K562 (cell line): ENCODE results near the gene RBBP8.

Experiments
- FOXA1 ChIP-seq: fragments of 450-650 bp; IDR thresholded peaks from 2 replicates; pipeline ENCODE4 v1.6.1; 2016; ENCODE audit warnings: mild to moderate bottlenecking, borderline replicate concordance
- KAT8 ChIP-seq: fragments of 450-650 bp; IDR thresholded peaks from 2 replicates; pipeline ENCODE4 v1.6.1; 2016; ENCODE audit warnings: low read depth, mild to moderate bottlenecking
- MAFG ChIP-seq: fragments of 450-650 bp; conservative IDR thresholded peaks from 2 replicates; pipeline ENCODE4 v1.6.1; 2016; ENCODE audit warnings: missing genetic modification characterization, missing compliant biosample characterization
- NR3C1 ChIP-seq: sonication (generic); formaldehyde crosslinking; IDR thresholded peaks from 2 replicates; pipeline ENCODE4 v1.8.1; 2022; ENCODE audit warnings: missing genetic modification reagents
- TCF7 ChIP-seq: sonication (generic); IDR thresholded peaks from 2 replicates; pipeline ENCODE4 v1.6.1; 2016; ENCODE audit warnings: antibody characterized with exemption, borderline replicate concordance
- TRIM28 ChIP-seq: fragments of 450-650 bp; IDR thresholded peaks from 2 replicates; pipeline ENCODE4 v1.6.1; 2017
- ZNF184 ChIP-seq: sonication (generic); formaldehyde crosslinking; IDR thresholded peaks from 2 replicates; pipeline ENCODE4 v1.5.0; 2020; ENCODE audit warnings: missing genetic modification reagents
- ZNF24 ChIP-seq: fragments of 450-650 bp; IDR thresholded peaks from 2 replicates; pipeline ENCODE4 v1.6.1; 2016
- TF ChIP-seq, protein P1 (sequence below), 3 experiments: IDR thresholded peaks in 2 of 3; conservative IDR thresholded peaks in 1 of 3; 2 replicates each; pipeline ENCODE4 v1.5.1; 2011 to 2012; ENCODE audit warnings: low read length in 3 of 3, mild to moderate bottlenecking in 3 of 3, control low read depth in 2 of 3, improper control_type of control experiment in 1 of 3, inconsistent platforms in 1 of 3, low read depth in 1 of 3, mixed read lengths in 1 of 3, moderate library complexity in 1 of 3; ENCODE audit not compliant: insufficient read depth in 2 of 3
- TF ChIP-seq, protein P2 (sequence below): sonication (generic); formaldehyde crosslinking; IDR thresholded peaks from 2 replicates; pipeline ENCODE4 v1.5.0; 2020; ENCODE audit warnings: missing genetic modification reagents
- TF ChIP-seq, protein P3 (sequence below): sonication (generic); formaldehyde crosslinking; IDR thresholded peaks from 2 replicates; pipeline ENCODE4 v1.9.0; 2022; ENCODE audit warnings: mild to moderate bottlenecking, missing genetic modification reagents

DNA sequence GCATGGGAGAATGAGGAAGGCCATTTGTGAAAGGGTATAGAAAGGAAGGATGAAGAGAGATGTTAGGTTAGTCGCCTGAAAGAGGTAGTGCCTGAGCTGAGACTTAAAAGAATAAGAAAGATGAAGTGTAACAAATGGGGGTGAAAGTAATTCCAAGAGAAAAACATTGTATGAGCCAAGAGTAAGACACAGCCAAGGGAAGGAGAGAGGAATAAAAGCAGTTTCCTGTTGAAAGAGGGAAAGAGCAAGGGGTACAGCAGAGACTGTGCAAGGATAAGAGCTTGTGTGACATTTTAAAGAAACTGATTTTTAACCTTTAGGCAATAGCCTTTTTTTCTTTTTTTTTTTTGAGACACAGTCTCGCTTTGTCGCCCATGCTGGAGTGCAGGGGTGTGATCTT, 4.8 kb upstream of the RBBP8 start:
- TF ChIP-seq, protein P1, sequence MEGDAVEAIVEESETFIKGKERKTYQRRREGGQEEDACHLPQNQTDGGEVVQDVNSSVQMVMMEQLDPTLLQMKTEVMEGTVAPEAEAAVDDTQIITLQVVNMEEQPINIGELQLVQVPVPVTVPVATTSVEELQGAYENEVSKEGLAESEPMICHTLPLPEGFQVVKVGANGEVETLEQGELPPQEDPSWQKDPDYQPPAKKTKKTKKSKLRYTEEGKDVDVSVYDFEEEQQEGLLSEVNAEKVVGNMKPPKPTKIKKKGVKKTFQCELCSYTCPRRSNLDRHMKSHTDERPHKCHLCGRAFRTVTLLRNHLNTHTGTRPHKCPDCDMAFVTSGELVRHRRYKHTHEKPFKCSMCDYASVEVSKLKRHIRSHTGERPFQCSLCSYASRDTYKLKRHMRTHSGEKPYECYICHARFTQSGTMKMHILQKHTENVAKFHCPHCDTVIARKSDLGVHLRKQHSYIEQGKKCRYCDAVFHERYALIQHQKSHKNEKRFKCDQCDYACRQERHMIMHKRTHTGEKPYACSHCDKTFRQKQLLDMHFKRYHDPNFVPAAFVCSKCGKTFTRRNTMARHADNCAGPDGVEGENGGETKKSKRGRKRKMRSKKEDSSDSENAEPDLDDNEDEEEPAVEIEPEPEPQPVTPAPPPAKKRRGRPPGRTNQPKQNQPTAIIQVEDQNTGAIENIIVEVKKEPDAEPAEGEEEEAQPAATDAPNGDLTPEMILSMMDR (IDR thresholded peaks at IDR 0.05 in 2 of 3, conservative IDR thresholded peaks at IDR 0.05 in 1 of 3; ENCODE audit: insufficient read depth in 2 of 3, low read depth in 1 of 3, low read length in 3 of 3) = no peak
- TF ChIP-seq TRIM28 (no peak), FOXA1 (no peak), NR3C1 (no peak), KAT8 (no peak), ZNF184 (CRISPR knock-in tag) (no peak), TCF7 (no peak), MAFG (no peak), ZNF24 (no peak)
- TF ChIP-seq, protein P2, sequence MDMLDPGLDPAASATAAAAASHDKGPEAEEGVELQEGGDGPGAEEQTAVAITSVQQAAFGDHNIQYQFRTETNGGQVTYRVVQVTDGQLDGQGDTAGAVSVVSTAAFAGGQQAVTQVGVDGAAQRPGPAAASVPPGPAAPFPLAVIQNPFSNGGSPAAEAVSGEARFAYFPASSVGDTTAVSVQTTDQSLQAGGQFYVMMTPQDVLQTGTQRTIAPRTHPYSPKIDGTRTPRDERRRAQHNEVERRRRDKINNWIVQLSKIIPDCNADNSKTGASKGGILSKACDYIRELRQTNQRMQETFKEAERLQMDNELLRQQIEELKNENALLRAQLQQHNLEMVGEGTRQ = no peak
- TF ChIP-seq, protein P3, sequence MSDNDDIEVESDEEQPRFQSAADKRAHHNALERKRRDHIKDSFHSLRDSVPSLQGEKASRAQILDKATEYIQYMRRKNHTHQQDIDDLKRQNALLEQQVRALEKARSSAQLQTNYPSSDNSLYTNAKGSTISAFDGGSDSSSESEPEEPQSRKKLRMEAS (CRISPR knock-in tag) = no peak
